Subcutaneous adipose tissue (tissue), 4 donors: ENCODE measurements around the gene RCAN3. TPM values are rescaled to one million over a fixed set of nuclear protein-coding genes. Genes with fewer than 3 reads are reported as not detected.

ENCODE experiments used
- CTCF ChIP-seq: fragments of 450-650 bp; IDR thresholded peaks from one replicate; pipeline ENCODE4 v1.5.1; 2016; ENCODE audit warnings: low read depth, mild to moderate bottlenecking, control low read depth, antibody characterized with exemption, moderate library complexity
- total RNA-seq, 4 donors: library from RNA; depleted of rRNA; stranded (reverse); fragments of >200 nt; gene quantifications; one replicate each; pipeline ENCODE4 v1.1.0, GENCODE V29; 2016

Gene RCAN3
- total RNA-seq, 4 donors from 2014 or later, result 5.3 to 10.9 (median 6.9) TPM

GRCh38 chr1:24540051-24540905, 37.6 kb downstream of the RCAN3 start:
- no peak for TF ChIP-seq CTCF

GRCh38 chr1:24540906-24541710, 38.5 kb downstream of the RCAN3 start:
- no peak for TF ChIP-seq CTCF

GRCh38 chr1:24541711-24542346, 39.2 kb downstream of the RCAN3 start:
- no peak for TF ChIP-seq CTCF

- no peak for TF ChIP-seq CTCF
These were observed 41.6 kb downstream of the RCAN3 start for GRCh38 chr1:24544239-24544638.

GRCh38 chr1:24545662-24546061, 43.0 kb downstream of the RCAN3 start:
- no peak for TF ChIP-seq CTCF

GRCh38 chr1:24547195-24547594, 44.6 kb downstream of the RCAN3 start:
- no peak for TF ChIP-seq CTCF

GRCh38 chr1:24548070-24548469, 45.4 kb downstream of the RCAN3 start:
- no peak for TF ChIP-seq CTCF
